ENCODE results near the gene CTNNBL1. TPM values are rescaled to one million over a fixed set of nuclear protein-coding genes. Genes with fewer than 3 reads are reported as not detected.
A peak's percentile ranks its signal among the peaks of the same experiment; 100 is the strongest.

Gene CTNNBL1
- total and polyA plus RNA-seq, 2 of the 4 experiments (the other 2 are of a cell fraction): 29.9 to 34.1 TPM

DNA sequence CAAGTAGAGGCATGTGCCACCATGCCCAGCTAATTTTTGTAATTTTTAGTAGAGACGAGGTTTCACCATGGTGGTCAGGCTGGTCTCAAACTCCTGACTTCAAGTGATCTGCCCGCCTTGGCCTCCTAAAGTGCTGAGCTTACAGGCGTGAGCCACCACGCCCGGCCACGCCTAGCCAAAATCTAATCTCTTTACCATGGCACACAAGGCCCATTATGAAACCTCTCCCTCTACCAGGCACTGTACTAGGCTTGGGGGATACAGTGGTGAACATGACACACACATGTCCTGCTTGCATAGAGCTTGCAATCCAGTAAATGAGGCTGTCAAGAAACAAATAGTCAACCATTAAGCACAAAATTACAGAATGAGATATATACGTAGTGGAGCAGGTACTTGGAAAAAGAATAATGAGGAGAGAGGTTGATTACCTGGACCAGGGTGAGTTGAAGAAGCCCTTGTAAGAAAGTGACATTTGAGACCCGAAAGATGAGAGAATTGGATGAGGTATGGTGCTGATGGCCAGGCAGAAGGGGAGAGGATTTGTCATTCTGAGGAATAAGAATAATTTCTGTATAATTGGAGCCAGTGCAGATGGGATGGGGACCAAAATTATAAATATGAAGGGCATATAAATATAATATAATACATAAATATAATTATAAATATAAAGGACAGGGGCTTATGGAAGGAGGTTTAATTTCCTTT is 1.2 kb upstream of the CTNNBL1 start:
- CTCF ChIA-PET: no interaction called here
- dilution Hi-C loops (cut with HindIII; ENCODE audit: low sequenced_read_pairs, unreplicated experiment): no loop called here
- POLR2A ChIA-PET (ENCODE audit: unreplicated experiment): no interaction called here

More for the DNA sequence above, 1.2 kb upstream of the CTNNBL1 start:
- Histone ChIP-seq H2BK15ac (ENCODE audit: low read depth, low read length) (no peak overlapping the region), H2BK20ac (ENCODE audit: low read depth, low read length) (no peak overlapping the region), H2BK120ac (ENCODE audit: low read depth, low read length) (no peak overlapping the region), H3K4ac (ENCODE audit: low read depth, low read length) (no peak overlapping the region), H2AK5ac (ENCODE audit: low read depth, low read length) (no peak overlapping the region), H4K20me1 (ENCODE audit: insufficient read depth, low read length) (no peaks in the 10 kb centered on the region), H3K4me2 (ENCODE audit: low read depth, low read length) (no peak overlapping the region), H2AK9ac (replicated peaks; ENCODE audit: low read depth, low read length, poor library complexity) (no peak overlapping the region), H3K23ac (ENCODE audit: low read depth, low read length) (no peak overlapping the region), H3K27me3 (ENCODE audit: control insufficient read depth, insufficient read depth, low read length) (peaks cover 3% of the 10 kb centered on the region), H3K4me3 (ENCODE audit: insufficient read depth, low read depth, low read length) (no peak overlapping the region), H3K9me3 (ENCODE audit: control insufficient read depth, insufficient read depth, low read length) (no peaks in the 10 kb centered on the region), H3K18ac (ENCODE audit: low read depth, low read length) (no peak overlapping the region), H4K5ac (ENCODE audit: low read depth, low read length) (no peak overlapping the region), H4K91ac (ENCODE audit: insufficient read depth, low read depth, low read length) (no peak overlapping the region), H3K9me1 (ENCODE audit: insufficient read depth, low read length) (peaks cover 11% of the 10 kb centered on the region), H3K9ac (ENCODE audit: low read depth, low read length) (no peak overlapping the region), H3K27ac (ENCODE audit: insufficient read depth, low read length) (no peak overlapping the region), H3K79me1 (ENCODE audit: low read depth in 1 of 2, low read length in 2 of 2) (peaks cover 13 to 27% of the 10 kb centered on the region in 2 experiments), H4K8ac (ENCODE audit: low read depth in 2 of 2, low read length in 2 of 2) (peak overlapping the region in 1 of 2 experiments; percentile 37; a peak in 1 of 4 replicates), H3K36me3 (ENCODE audit: control insufficient read depth, insufficient read depth, low read length) (peaks cover 3% of the 10 kb centered on the region), H2AFZ (replicated peaks; ENCODE audit: low read length, poor library complexity) (no peak overlapping the region), H3K4me1 (ENCODE audit: control insufficient read depth, insufficient read depth, low read length) (peaks cover 2% of the 10 kb centered on the region; the same call in 1 of the 2 replicates), H3K56ac (ENCODE audit: extremely low read depth, insufficient read depth, low read length) (no peak overlapping the region), H2BK5ac (ENCODE audit: low read depth, low read length, poor library complexity, severe bottlenecking) (no peak overlapping the region), H3K14ac (replicated peaks; ENCODE audit: low read depth, low read length) (no peak overlapping the region)
- 47% methylated on average over 3 of the region's 8 CpGs; no CpG with 5 or more reads in 1 of the 2 experiments for WGBS, 2 experiments (ENCODE audit: extremely low coverage in 2 of 2, insufficient read length in 1 of 2)
- in situ Hi-C loops (cut with MboI; ENCODE audit: low sequenced_read_pairs) (no loop called here), intact Hi-C loops (cut with micrococcal nuclease) (no loop called here)
- TF ChIP-seq NFE2L2 (IDR thresholded peaks at IDR 0.05; ENCODE audit: low read depth, low read length): no peak
- TF ChIP-seq RCOR1 (IDR thresholded peaks at IDR 0.05; ENCODE audit: insufficient replicate concordance, low read length): no peak
- TF ChIP-seq RFX5 (IDR thresholded peaks at IDR 0.05; ENCODE audit: low read depth, low read length): no peak
- TF ChIP-seq CHD1 (IDR thresholded peaks at IDR 0.05; ENCODE audit: low read depth, low read length): no peak
- TF ChIP-seq RAD21 (IDR thresholded peaks at IDR 0.05; ENCODE audit: low read length): no peak
- no peak for ATAC-seq (ENCODE audit: low read depth)
- DNase-seq: no peak
- no TSS peak for BruUV-seq (replicated peaks)
